Measurements from ENCODE around the gene SH3BP1. TPM values are rescaled to one million over a fixed set of nuclear protein-coding genes. Genes with fewer than 3 reads are reported as not detected.
"Not testable (repeated sequence)": the region's sequence is repeated elsewhere in the genome, so short reads cannot be mapped to it uniquely, and the experiment has no call there.

Gene SH3BP1, protein sequence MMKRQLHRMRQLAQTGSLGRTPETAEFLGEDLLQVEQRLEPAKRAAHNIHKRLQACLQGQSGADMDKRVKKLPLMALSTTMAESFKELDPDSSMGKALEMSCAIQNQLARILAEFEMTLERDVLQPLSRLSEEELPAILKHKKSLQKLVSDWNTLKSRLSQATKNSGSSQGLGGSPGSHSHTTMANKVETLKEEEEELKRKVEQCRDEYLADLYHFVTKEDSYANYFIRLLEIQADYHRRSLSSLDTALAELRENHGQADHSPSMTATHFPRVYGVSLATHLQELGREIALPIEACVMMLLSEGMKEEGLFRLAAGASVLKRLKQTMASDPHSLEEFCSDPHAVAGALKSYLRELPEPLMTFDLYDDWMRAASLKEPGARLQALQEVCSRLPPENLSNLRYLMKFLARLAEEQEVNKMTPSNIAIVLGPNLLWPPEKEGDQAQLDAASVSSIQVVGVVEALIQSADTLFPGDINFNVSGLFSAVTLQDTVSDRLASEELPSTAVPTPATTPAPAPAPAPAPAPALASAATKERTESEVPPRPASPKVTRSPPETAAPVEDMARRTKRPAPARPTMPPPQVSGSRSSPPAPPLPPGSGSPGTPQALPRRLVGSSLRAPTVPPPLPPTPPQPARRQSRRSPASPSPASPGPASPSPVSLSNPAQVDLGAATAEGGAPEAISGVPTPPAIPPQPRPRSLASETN
- 16.3 TPM for polyA plus RNA-seq (2013, experiment 1 of 2; ENCODE audit: insufficient read length)
- 21.0 TPM for polyA plus RNA-seq (2013, experiment 2 of 2; ENCODE audit: insufficient read length)

DNA sequence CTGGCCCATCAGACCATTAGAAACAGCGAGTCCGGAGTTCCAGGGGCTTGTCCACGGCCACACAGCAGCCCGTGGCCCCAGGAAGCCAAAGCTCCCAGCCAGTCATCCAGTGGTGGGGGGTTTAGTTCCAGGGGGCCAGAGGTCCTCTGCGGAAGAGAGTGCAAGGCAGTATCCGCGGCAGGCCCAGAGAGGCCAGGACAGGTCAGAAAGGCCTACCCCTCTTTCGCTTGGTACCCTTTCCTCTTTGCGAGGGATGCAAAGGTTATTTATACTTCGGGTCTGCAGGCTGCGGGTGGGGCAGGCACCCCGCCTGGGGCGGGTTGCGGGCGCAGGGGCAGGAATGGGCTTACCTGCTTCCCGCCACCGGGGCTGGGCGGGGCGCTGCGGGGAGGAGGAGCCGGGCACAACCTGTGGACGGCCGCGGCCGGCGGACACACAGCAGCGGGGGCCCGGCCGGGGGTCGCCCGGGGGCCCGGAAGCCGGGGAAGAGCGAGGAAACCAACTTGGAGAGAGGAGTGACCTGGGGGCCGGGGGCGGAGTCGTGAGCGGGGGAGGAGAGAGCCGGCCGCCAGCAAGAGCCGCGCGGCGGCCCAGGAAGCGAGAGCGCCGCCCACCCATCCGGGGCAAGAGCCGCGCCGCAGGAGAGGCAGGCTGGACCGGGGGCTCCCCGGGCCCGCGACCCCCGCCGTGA is at the start of gene SH3BP1:
Gene SH3BP1 (plus strand): TSS at position 600 of the 691 bp plus-strand sequence. CDS start 119 bp downstream, outside the sequence.
- DNase-seq = peak; percentile 34

DNA sequence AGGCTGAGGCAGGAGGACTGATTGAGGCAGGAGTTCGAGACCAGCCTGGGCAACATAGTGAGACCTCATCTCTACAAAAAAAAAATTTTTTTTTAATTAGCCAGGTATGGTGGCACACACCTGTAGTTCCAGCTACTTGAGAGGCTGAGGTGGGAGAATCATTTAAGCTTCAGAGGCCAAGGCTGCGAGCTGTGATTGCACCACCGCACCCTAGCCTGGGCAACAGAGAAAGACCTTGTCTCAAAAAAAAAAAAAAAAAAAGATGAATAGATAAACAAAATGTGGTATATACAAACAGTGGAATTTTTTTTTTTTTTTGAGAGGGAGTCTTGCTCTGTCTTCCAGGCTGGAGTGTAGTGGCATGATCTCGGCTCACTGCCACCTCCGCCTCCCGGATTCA is 48.4 kb upstream of the SH3BP1 start:
- DNase-seq = not testable (repeated sequence)

DNA sequence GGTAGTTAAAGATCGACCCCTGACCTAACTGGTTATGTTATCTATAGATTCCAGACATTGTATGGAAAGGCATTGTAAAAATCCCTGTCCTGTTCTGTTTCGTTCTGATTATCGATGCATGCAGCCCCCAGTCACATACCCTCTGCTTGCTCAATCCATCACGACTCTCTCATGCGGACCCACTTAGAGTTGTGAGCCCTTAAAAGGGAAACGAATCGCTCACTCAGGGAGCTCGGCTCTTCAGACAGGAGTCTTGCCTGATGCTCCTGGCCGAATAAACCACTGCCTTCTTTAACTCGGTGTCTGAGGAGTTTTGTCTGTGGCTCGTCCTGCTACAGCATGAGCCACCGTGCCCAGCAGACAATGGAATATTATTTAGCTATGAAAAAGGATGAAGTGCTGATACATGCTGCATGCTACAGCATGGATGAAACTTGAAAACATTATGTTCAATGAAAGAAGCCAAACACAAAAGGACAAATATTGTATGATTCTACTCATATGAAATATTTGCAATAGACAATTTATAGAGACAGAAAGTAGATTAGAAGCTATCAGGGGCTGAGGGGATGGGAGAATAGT is 47.6 kb upstream of the SH3BP1 start:
- no peak for DNase-seq

DNA sequence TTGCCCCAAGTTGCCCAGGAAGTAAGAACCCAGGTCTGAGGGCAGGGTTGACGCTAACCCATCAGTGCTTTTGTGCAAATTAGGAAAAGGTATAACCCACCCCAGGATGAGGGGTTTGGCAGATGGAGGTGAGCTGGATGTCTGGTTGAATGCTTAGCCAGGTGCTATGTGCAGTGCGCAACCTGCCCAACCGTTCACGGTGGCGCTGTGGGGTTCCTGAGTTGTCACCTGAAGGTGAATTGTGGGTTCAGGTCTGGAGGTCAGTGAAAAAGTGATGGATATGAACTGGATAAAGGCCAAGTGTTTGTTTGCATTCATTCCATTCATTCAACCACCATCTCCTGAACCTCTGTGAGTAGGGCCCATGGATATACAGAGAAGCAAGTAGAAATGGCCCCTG is 45.2 kb upstream of the SH3BP1 start:
- no peak for DNase-seq

DNA sequence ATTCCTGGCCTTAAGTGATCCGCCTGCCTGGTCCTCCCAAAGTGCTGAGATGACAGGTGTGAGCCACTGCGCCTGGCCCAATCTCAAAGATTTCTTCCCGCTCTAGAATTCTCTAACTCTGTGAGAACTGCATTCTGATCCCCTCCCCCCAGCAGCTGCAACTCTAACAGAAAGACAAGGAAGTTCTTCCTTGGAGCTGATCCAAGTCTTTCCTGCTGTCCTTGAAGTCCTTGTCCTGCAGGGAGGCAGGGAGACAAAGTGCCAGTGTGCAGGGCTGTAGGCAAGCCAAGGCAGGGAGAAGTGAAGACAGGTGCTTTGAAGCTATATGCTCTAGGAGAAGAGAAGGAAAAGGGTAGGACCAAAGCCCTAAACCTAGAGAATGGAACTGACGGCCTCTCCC is 40.3 kb upstream of the SH3BP1 start:
- DNase-seq = no peak

DNA sequence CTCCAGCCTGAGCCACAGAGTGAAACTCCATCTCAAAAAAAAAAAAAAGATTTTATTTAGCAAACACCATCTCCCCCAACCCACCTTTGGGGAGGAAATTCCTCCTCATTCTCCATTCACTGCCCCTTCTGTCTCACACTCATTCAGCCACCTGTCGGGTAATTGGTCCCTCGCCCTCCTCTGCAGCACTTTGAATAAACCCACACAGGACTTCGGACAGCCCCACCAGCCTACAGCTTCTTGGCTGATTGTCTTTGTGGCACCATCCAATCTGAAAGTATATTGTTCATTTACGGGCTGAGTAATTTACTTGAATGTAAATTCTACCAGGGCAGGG is 38.3 kb upstream of the SH3BP1 start:
- no peak for DNase-seq

DNA sequence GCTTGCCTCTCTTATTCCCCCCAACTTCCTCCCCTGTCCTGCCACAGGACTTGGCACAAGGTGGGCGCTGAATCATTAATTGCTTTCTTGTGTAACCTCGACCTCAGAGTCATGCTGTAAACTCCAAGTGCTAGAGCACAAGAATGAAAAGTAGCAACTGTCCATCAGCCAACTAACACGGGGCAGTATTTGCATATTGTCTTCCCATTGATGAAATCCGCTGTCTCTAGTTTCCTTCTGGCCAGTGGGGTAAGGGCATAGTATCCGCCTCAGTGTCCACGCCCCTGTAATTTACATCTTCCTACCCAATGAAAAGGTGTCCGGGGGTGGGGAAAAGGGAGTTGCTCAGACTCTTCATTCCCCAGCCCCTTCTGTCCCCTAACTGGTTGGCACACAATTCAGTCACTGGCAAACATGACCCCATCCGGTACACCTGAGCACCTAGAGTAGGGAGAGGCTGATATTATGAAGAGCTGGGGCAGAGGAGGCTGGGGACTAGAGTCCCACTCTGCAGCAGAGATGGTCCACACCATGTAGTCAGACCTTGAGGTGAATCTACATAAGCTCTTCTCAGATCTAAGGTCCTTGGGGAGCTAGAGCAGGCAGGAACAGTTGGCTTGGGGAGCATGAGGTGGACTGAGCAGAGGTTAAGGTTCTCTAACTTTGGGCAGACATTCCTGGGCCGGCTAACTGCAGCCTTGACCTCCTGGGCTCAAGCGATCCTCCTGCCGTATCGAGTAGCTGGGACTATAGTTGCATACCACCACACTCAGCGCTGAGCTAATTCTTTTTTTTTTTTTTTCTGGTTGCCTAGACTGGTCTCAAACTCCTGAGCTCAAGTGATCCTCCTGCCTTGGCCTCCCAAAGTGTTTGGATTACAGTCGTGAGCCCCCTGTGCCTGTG is 37.7 kb upstream of the SH3BP1 start:
- peak; percentile 39 for DNase-seq

DNA sequence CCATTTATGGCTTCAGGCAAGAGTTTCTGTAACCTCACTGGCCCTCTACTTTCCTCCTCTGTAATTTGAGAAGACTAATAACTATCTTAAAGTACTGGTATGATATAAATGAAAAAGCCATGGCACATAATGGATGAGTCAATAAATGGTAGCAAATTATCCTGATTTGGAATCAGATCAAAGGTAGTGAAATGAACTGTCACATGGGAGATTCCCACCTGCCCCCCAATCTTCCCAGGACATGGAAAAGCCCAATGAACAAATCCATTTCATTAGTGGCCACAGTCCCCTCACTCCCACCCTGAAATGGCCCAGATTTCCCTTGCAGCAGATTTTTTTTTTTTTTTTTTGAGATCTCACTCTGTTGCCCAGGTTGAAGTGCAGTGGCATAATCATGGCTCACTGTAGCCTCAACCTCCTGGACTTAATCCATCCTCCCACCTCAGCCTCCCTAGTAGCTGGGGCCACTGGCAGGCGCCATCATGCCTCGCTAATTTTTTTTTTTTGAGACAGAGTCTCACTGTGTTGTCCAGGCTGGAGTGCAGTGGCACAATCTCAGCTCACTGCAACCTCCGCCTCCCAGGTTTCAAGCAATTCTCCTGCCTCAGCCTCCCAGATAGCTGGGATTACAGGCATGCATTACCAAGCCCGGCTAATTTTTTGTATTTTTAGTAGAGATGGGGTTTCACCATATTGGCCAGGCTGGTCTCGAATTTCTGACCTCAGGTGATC is 36.8 kb upstream of the SH3BP1 start:
- DNase-seq = not testable (repeated sequence)

DNA sequence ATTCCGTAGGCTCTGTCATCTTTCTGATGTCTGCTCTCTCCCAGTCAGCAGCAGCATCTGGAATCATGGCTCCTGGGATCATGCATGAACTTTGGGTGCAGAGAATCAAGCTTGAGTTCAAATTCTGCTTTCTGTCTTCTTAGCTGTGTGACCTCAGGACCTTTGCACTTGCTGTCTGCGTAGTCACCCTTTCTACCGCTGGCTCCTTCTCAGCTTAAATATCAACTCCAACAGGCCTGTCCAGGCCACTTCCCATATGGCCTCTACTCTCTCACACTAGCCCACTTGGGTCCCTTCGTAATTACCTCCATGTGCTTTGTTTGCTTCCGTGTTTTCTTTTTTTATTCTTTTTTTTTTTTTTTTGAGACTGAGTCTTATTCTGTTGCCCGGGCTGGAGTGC is 35.4 kb upstream of the SH3BP1 start:
- no peak for DNase-seq

DNA sequence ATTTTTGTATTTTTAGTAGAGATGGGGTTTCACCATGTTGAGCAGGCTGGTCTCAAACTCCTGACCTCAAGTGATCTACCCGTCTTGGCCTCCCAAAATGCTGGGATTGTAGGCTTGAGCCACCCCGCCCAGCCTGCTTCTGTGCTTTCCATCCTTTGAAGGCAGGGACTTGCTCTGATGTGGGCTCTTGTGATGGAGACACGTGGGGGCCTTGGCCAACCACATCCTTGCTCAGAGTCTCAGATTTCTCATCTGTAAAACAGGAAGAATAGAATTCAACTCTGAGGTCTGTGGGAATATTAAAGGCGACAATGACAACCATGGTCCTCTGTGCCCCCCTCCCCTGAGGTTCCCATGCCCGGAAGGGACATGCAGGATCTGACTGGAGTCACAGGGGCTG is 34.6 kb upstream of the SH3BP1 start:
- DNase-seq = no peak

DNA sequence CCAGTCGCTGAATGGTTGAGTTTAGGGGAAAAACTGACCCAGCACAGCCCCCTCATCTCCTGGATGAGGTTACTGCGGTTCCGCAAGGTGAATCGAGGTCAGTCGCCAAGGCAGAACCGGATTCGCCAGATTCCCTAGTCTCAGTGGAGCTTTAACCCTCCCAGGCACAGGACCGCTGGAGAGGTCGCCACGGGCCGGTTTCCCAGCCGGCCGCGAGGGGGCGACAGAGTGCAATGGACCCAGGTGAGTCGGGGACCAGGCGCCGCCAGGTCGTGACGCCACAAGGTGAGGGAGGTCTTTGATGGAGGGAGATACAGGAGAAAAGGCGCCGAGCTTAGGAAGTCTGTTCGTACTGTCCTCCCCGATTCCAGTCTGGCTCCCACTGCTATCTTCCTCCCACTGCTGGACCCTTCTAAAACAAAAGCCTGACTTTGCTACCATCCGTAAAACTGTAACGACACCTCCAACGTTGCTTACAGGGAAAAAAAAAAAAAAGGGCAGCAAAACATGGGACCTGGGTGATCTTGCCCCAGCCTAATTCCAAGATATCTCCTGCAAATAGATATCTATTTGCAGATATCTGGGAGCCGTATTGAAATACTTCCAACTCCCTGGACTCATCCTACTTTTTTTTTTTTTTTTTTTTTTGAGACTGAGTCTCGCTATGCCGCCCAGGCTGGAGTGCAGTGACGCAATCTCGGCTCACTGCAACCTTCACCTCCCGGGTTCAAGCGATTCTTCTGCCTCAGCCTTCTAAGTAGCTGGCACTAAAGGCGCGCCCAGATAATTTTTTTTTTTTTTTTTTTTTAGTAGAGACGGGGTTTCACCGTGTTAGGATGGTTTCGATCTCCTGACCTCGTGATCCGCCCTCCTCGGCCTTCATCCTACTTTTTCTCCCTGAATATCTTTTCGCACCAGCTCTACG is 32.2 kb upstream of the SH3BP1 start:
- peak; percentile 45 for DNase-seq

DNA sequence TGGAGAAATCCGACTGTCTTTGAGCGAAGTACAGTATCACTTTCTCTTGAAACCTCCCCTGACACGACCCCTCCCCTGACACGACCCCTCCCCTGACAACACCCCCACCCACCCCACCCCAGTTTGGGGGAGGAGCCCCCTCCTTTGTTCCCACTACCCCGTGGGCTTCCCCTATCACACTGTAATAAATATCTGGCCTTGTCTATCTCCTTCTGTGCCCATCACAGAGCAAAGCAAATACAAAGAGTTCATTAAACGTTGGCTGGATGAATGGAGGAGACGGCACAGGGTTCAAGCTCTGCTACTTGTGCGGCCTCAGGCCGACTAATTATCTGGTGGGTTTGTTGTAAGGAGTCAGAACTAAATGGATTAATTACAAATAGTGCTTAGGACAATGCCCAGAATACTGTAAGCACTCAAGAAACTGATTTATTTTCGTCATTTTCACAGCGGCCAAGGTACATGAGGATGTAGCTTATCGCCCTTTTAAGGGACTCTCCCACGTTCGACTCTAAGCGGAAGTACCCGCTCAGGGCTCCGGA is 31.5 kb upstream of the SH3BP1 start:
- DNase-seq = no peak

DNA sequence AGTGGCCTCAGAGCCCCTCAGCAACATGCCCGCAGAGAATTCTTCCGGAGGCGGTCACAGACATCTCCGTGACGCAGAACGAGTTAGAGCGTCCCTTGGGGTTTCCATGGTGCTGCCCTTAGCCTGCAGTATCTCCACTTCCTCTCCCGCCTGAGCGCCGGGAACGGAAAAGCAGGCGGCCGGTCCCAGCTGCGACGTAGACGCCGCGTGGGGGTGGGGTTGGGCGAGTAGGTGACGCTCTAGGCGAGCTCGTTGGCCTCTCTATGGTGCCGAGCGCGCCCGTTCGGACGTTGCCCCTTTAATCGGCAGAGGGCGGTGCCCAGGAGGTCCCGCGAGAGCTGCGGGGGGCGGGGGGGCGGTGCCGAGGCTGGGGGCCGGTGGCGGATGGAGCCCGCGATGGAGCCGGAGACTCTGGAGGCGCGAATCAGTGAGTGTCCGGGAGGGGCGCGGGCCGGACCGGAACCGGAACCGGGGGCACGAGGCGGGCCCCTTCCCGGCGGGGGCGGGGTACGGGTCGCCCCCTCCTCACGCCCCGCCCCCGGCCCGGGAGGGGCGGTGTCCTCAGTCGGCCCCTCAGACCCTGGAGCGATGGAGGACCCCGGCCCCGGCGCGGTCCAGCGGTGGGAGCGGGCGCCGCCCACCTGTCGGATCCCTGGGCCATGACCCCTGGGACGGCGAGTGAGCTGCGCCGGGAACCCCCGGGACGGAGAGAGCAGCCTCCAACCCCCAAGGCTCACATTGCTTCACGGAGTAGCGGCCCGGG is 30.8 kb upstream of the SH3BP1 start, which contains the start of gene GGA1:
Gene GGA1 (plus strand): TSS at position 358 of the 763 bp plus-strand sequence. CDS start 27 bp downstream, at position 385.
- peak; percentile 98 for DNase-seq

DNA sequence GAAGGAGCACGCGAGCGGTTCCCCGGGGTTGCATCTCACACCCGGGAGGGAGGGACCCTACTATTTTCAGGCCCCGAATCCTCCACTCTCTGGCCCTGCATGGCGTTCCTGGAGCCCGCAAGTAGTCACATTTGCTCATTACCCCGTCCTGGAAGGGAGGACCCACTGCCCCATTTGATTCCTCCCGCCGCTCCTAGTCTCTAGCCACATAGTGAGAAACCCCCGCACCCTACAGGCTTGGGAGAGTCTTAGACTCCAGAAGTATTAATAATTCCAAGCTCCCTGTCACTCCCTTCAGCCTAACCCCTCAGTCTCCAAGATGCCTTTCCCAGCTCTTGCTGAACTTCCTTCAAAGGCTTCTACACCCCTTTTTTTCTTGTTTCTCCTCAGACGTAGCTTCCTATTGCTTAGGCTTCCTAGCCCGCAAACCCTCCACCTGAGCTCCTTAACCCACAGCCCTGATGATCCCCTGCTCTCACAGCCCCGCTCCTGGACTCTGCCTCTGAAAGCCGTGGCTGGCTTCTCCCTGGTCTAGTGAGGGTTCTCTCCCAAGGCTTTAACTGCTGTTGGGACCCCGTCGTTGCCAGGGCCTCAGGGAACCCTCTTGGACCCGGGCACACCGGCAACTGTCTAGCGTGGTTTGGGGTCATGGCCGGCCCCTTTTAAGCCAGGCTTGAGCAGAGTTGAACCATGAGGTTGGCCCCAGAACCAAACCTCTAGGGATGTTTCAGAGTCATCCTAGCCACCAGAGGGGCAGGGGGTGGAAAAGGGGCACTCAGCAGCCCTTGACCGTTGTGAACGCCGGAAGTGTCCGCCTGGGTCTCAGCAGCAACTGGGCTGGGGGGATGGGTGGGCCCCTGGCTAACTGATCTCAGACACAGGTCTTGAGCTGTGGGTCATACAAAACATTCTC is 30.0 kb upstream of the SH3BP1 start:
- no peak for DNase-seq

DNA sequence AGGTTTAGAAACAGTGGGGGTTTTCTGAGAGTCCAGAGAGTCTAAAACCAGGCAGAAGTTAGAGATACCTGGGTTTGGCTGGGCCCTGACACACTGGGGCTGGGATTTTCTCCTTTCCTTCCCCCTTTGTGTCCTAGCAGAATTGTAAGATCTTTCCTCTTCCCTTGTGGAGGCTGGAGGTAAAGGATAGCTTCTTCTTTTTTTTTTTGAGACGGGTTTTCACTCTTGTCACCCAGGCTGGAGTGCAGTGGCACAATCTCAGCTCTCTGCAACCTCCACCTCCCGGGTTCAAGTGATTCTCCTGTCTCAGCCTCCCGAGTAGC is 29.4 kb upstream of the SH3BP1 start:
- DNase-seq = not testable (repeated sequence)

DNA sequence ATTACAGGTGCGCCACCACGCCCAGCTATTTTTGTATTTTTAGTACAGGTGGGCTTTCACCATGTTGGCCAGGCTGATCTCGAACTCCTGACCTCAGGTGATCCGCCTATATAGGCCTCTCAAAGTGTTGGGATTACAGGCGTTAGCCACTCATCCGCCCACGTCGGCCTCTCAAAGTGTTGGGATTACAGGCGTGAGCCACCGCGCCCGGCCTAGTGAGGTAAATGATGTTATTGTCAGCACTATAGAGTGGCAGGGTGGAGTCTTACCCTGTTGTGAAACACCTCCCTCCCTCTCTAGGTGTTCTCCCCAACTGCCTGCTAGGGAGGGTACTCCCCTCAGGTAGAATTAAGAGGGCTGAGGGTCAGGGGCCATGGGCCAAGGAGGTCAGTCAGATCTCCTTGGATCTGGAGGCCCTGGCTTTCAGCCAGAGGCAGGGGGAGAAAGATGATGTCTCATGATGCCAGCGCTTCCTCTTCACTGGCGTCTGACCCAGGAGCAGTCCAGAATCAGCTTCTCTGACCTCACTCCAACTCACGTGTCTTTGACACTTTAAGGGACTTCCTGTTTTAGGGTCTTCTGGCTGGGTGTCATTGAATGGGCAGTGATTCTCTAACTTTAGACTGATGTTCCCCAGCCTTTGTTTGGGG is 28.9 kb upstream of the SH3BP1 start:
- DNase-seq = no peak

DNA sequence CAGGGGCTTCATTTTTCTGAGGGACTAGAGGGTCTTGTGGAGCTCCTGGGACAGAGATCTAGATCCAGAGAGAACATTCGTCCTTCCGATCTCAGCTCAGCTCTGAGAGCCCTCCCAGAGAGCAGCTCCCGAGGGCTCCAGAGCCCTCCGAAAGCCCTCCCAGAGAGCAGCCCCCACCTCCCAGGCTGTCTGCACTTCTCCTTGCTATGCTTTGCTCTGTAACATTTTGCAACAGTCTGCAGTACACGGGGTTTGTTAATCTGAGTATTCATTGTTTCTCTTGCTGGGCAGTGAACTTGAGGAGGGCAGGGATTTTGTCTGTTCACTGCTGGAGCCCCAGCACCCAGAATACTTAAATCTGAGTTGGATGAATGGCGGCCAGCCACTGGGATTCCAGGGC is 28.3 kb upstream of the SH3BP1 start:
- DNase-seq = no peak
